IMR-90 (cell line): ENCODE measurements around the gene TBC1D4. TPM values are rescaled to one million over a fixed set of nuclear protein-coding genes. Genes with fewer than 3 reads are reported as not detected.
A peak's percentile ranks its signal among the peaks of the same experiment; 100 is the strongest.

Experiments
- ATAC-seq: fragments of 200-7000 bp; cut with Tn5 transposase; 2 replicates; pipeline ENCODE4 v1.9.1; 2020; ENCODE audit warnings: low read depth, mild to moderate bottlenecking, moderate library complexity
- BruUV-seq: library from RNA; stranded (reverse); fragments of 400-500 nt; replicated peaks from 2 replicates; lab custom pipeline; 2021; lab: Mats Ljungman, UMichigan
- CTCF ChIA-PET: fragments of 300-600 bp; formaldehyde crosslinking; extraction: SDS; loops from one replicate; lab custom pipeline; 2021; ENCODE audit warnings: antibody characterized with exemption; lab: Yijun Ruan, JAX
- POLR2A ChIA-PET: fragments of 300-600 bp; sonication (Branson Sonifier 250); formaldehyde crosslinking; loops from one replicate; lab custom pipeline; 2022; ENCODE audit warnings: antibody characterized with exemption; ENCODE audit not compliant: unreplicated experiment; lab: Charles Lee
- DNase-seq: peaks from one replicate; pipeline ENCODE4 v3.0.0; 2013
- H2AFZ ChIP-seq: replicated peaks from 2 replicates; pipeline ENCODE3; 2013; ENCODE audit warnings: low read length, mild to moderate bottlenecking; ENCODE audit not compliant: poor library complexity
- H2AK5ac ChIP-seq: 2 replicates; pipeline ENCODE4 v1.6.1; 2013; ENCODE audit warnings: low read depth, low read length, inconsistent platforms
- H2AK9ac ChIP-seq: replicated peaks from 2 replicates; pipeline ENCODE3; 2013; ENCODE audit warnings: mild to moderate bottlenecking, low read depth, low read length, moderate library complexity; ENCODE audit not compliant: poor library complexity
- H2BK120ac ChIP-seq: 2 replicates; pipeline ENCODE4 v1.6.1; 2013; ENCODE audit warnings: low read depth, low read length, inconsistent platforms
- H2BK15ac ChIP-seq: 3 replicates; pipeline ENCODE4 v1.6.1; 2013; ENCODE audit warnings: low read depth, low read length, inconsistent platforms
- H2BK20ac ChIP-seq: 2 replicates; pipeline ENCODE4 v1.6.1; 2013; ENCODE audit warnings: low read depth, mild to moderate bottlenecking, inconsistent platforms, low read length, moderate library complexity
- H2BK5ac ChIP-seq: 2 replicates; pipeline ENCODE4 v1.6.1; 2013; ENCODE audit warnings: mild to moderate bottlenecking, low read depth, low read length, inconsistent platforms; ENCODE audit not compliant: poor library complexity, severe bottlenecking
- H3K14ac ChIP-seq: replicated peaks from 2 replicates; pipeline ENCODE4 v1.6.1; 2013; ENCODE audit warnings: low read depth, low read length, inconsistent platforms
- H3K18ac ChIP-seq: 2 replicates; pipeline ENCODE4 v1.6.1; 2013; ENCODE audit warnings: low read depth, low read length, control low read depth
- H3K23ac ChIP-seq: 2 replicates; pipeline ENCODE4 v1.6.1; 2013; ENCODE audit warnings: low read depth, low read length, inconsistent platforms
- H3K27ac ChIP-seq: 2 replicates; pipeline ENCODE4 v1.5.1; 2013; ENCODE audit warnings: mild to moderate bottlenecking, control low read depth, low read length; ENCODE audit not compliant: insufficient read depth
- H3K27me3 ChIP-seq: 2 replicates; pipeline ENCODE4 v1.6.1; 2013; ENCODE audit warnings: low read length; ENCODE audit not compliant: control insufficient read depth, insufficient read depth
- H3K36me3 ChIP-seq: 2 replicates; pipeline ENCODE4 v1.6.1; 2013; ENCODE audit warnings: low read length, mixed read lengths; ENCODE audit not compliant: control insufficient read depth, insufficient read depth
- H3K4ac ChIP-seq: 2 replicates; pipeline ENCODE4 v1.6.1; 2013; ENCODE audit warnings: low read depth, low read length, inconsistent platforms
- H3K4me1 ChIP-seq: 2 replicates; pipeline ENCODE4 v1.6.1; 2013; ENCODE audit warnings: low read length, mixed read lengths; ENCODE audit not compliant: control insufficient read depth, insufficient read depth
- H3K4me2 ChIP-seq: 2 replicates; pipeline ENCODE4 v1.6.1; 2013; ENCODE audit warnings: low read depth, mild to moderate bottlenecking, control low read depth, low read length, moderate library complexity
- H3K4me3 ChIP-seq: 2 replicates; pipeline ENCODE4 v1.5.1; 2013; ENCODE audit warnings: low read depth, mild to moderate bottlenecking, control low read depth, low read length, moderate library complexity; ENCODE audit not compliant: insufficient read depth
- H3K56ac ChIP-seq: 2 replicates; pipeline ENCODE4 v1.6.1; 2013; ENCODE audit warnings: low read length, inconsistent platforms; ENCODE audit not compliant: insufficient read depth; ENCODE audit errors: extremely low read depth
- H3K79me1 ChIP-seq, 2 experiments: 2 replicates each; pipeline ENCODE4 v1.6.1; 2013; ENCODE audit warnings: low read length in 2 of 2, inconsistent platforms in 1 of 2, low read depth in 1 of 2
- H3K9ac ChIP-seq: 2 replicates; pipeline ENCODE4 v1.6.1; 2013; ENCODE audit warnings: low read depth, low read length, control low read depth
- H3K9me1 ChIP-seq: 2 replicates; pipeline ENCODE4 v1.6.1; 2013; ENCODE audit warnings: low read length, inconsistent platforms; ENCODE audit not compliant: insufficient read depth
- H3K9me3 ChIP-seq: 2 replicates; pipeline ENCODE4 v1.6.1; 2013; ENCODE audit warnings: low read length; ENCODE audit not compliant: control insufficient read depth, insufficient read depth
- H4K20me1 ChIP-seq: 2 replicates; pipeline ENCODE4 v1.6.1; 2013; ENCODE audit warnings: low read length, inconsistent platforms; ENCODE audit not compliant: insufficient read depth
- H4K5ac ChIP-seq: 2 replicates; pipeline ENCODE4 v1.6.1; 2013; ENCODE audit warnings: mild to moderate bottlenecking, low read depth, low read length, control low read depth
- H4K8ac ChIP-seq, 2 experiments: 2 replicates each; pipeline ENCODE4 v1.6.1; 2013; ENCODE audit warnings: low read depth in 2 of 2, low read length in 2 of 2, control low read depth in 1 of 2, inconsistent platforms in 1 of 2
- H4K91ac ChIP-seq: 2 replicates; pipeline ENCODE4 v1.6.1; 2013; ENCODE audit warnings: low read depth, low read length, inconsistent platforms; ENCODE audit not compliant: insufficient read depth
- BHLHE40 ChIP-seq: fragments of 150-350 bp; IDR thresholded peaks from 2 replicates; pipeline ENCODE4 v1.6.1; 2016; ENCODE audit warnings: mild to moderate bottlenecking, low read depth, low read length
- CHD1 ChIP-seq: IDR thresholded peaks from 2 replicates; pipeline ENCODE4 v1.6.1; 2012; ENCODE audit warnings: low read depth, low read length, improper control_type of control experiment
- CTCF ChIP-seq: conservative IDR thresholded peaks from 2 replicates; pipeline ENCODE4 v1.5.1; 2012; ENCODE audit warnings: mild to moderate bottlenecking, low read depth, low read length, improper control_type of control experiment
- ELK1 ChIP-seq: fragments of 150-350 bp; IDR thresholded peaks from 2 replicates; pipeline ENCODE4 v1.6.1; 2016; ENCODE audit warnings: low read depth, mild to moderate bottlenecking, low read length, moderate library complexity, borderline replicate concordance
- MAFK ChIP-seq: IDR thresholded peaks from 2 replicates; pipeline ENCODE4 v1.6.1; 2012; ENCODE audit warnings: low read depth, low read length, improper control_type of control experiment
- MXI1 ChIP-seq: IDR thresholded peaks from 2 replicates; pipeline ENCODE4 v1.6.1; 2012; ENCODE audit warnings: low read depth, mild to moderate bottlenecking, low read length, moderate library complexity, borderline replicate concordance
- NFE2L2 ChIP-seq: fragments of 150-350 bp; IDR thresholded peaks from 2 replicates; pipeline ENCODE4 v1.6.1; 2016; ENCODE audit warnings: low read depth, mild to moderate bottlenecking, low read length
- POLR2A ChIP-seq: IDR thresholded peaks from 2 replicates; pipeline ENCODE4 v1.6.1; 2012; ENCODE audit warnings: mild to moderate bottlenecking, low read depth, low read length
- SMC3 ChIP-seq: fragments of 150-350 bp; IDR thresholded peaks from 2 replicates; pipeline ENCODE4 v1.6.1; 2016; ENCODE audit warnings: low read depth, mild to moderate bottlenecking, antibody characterized with exemption, low read length, moderate library complexity
- USF2 ChIP-seq: fragments of 150-350 bp; IDR thresholded peaks from 2 replicates; pipeline ENCODE4 v1.6.1; 2017; ENCODE audit warnings: mild to moderate bottlenecking, antibody characterized with exemption, low read length, low read depth
- WGBS, 2 experiments: methylation state at CpG; one replicate each; pipeline versions ENCODE4 v1.1.5 to v1.1.7; 2013; ENCODE audit warnings: missing lambda C conversion rate in 2 of 2; ENCODE audit not compliant: insufficient read length in 1 of 2; ENCODE audit errors: extremely low coverage in 2 of 2; 5-methylcytosine and 5-hydroxymethylcytosine counted together
- dilution Hi-C: fragments of 300-500 bp; cut with HindIII; formaldehyde crosslinking; loops from one replicate; pipeline ENCODE4 v1.14.3; 2018; ENCODE audit warnings: low sequenced_read_pairs; ENCODE audit not compliant: unreplicated experiment
- in situ Hi-C: fragments of 300-500 bp; cut with MboI; formaldehyde crosslinking; loops from 3 replicates; pipeline ENCODE4 v1.14.3; 2019; ENCODE audit warnings: low sequenced_read_pairs, inconsistent platforms, mixed read lengths
- intact Hi-C: fragments of 100-400 bp; cut with micrococcal nuclease; formaldehyde crosslinking; loops from 2 replicates; pipeline ENCODE4 v1.10.0; 2022
- polyA plus RNA-seq, 3 experiments: library from polyadenylated mRNA; depleted of rRNA; stranded (reverse); fragments of >200 nt; gene quantifications; 2 replicates each; pipeline ENCODE4 v1.2.3, GENCODE V29; 2012; ENCODE audit warnings: low replicate concordance in 1 of 3
- total RNA-seq: library from RNA; depleted of rRNA; stranded (reverse); fragments of >200 nt; gene quantifications from 2 replicates; pipeline ENCODE4 v1.2.3, GENCODE V29; 2012

TBC1D4 gene
- total and polyA plus RNA-seq, 2 of the 4 experiments (the other 2 are of a cell fraction), result 7.5 to 22.8 TPM

- H3K9me1 ChIP-seq, result peaks cover 4% of the 10 kb centered on the region
- H2BK20ac ChIP-seq, result no peak overlapping the region
- no peak overlapping the region for H2AK9ac ChIP-seq
- dilution Hi-C loops (no loop called here), in situ Hi-C loops (loop anchor here (10.0 kb wide), 1 partner anchor 175 kb away; the partner anchor contains the start of gene UCHL3), intact Hi-C loops (loop anchor here (10.0 kb wide), 1 partner anchor 75 kb away; no protein-coding TSS in a partner anchor)
- no peak for DNase-seq
- H2BK120ac ChIP-seq, result peak overlapping the region; percentile 62; the same call in 1 of the 2 replicates
- TF ChIP-seq CTCF, result no peak
- TF ChIP-seq CHD1, result no peak
- TF ChIP-seq MXI1, result no peak
- no peak for TF ChIP-seq USF2
- TF ChIP-seq ELK1, result no peak
- TF ChIP-seq MAFK, result no peak
- no peak for TF ChIP-seq SMC3
- TF ChIP-seq NFE2L2, result no peak
- no peak for TF ChIP-seq BHLHE40
- TF ChIP-seq POLR2A, result no peak
- 77% methylated on average over 3 of the region's 3 CpGs; no CpG with 5 or more reads in 1 of the 2 experiments for WGBS, 2 experiments
- H3K23ac ChIP-seq, result no peak overlapping the region
- H2AK5ac ChIP-seq, result no peak overlapping the region
- no peak overlapping the region for H2BK15ac ChIP-seq
- no peak overlapping the region for H2BK5ac ChIP-seq
- BruUV-seq, result no TSS peak
- no peak for ATAC-seq
- no peak overlapping the region for H3K4me2 ChIP-seq
- no peak overlapping the region for H2AFZ ChIP-seq
- H3K4me3 ChIP-seq, result no peak overlapping the region
- no peak overlapping the region for H4K91ac ChIP-seq
- H3K14ac ChIP-seq, result peak overlapping the region; percentile 44; the same call in 1 of the 2 replicates
- H4K5ac ChIP-seq, result no peak overlapping the region
- no peak overlapping the region for H3K18ac ChIP-seq
- peaks cover 0 to 14% of the 10 kb centered on the region in 2 experiments; a peak in 2 of 4 replicates for H3K79me1 ChIP-seq
- no peak overlapping the region for H4K8ac ChIP-seq
- H3K27ac ChIP-seq, result no peak overlapping the region
- H3K27me3 ChIP-seq, result no peaks in the 10 kb centered on the region
- H3K9me3 ChIP-seq, result no peaks in the 10 kb centered on the region
- H3K4ac ChIP-seq, result peak overlapping the region; percentile 44
- H3K9ac ChIP-seq, result no peak overlapping the region
- peaks cover 7% of the 10 kb centered on the region; the same call in 1 of the 2 replicates for H3K4me1 ChIP-seq
- H3K36me3 ChIP-seq, result no peaks in the 10 kb centered on the region
- POLR2A ChIA-PET, result interaction anchor here (0.7 kb wide), 1 partner anchor 1138 kb away, joined by 3 read pairs; no protein-coding TSS in a partner anchor
- CTCF ChIA-PET, result no interaction called here
- H3K56ac ChIP-seq, result no peak overlapping the region
- H4K20me1 ChIP-seq, result no peaks in the 10 kb centered on the region
Observed at GRCh38 chr13:75369981-75370380, 112.0 kb downstream of the TBC1D4 start.
